ENCODE results near the gene SEPHS1. TPM values are rescaled to one million over a fixed set of nuclear protein-coding genes. Genes with fewer than 3 reads are reported as not detected.
"Not testable (repeated sequence)": the region's sequence is repeated elsewhere in the genome, so short reads cannot be mapped to it uniquely, and the experiment has no call there.

Gene SEPHS1
- total RNA-seq, 4 donors from 2014 or later = 28.9 to 41.3 (median 37.9) TPM

DNA sequence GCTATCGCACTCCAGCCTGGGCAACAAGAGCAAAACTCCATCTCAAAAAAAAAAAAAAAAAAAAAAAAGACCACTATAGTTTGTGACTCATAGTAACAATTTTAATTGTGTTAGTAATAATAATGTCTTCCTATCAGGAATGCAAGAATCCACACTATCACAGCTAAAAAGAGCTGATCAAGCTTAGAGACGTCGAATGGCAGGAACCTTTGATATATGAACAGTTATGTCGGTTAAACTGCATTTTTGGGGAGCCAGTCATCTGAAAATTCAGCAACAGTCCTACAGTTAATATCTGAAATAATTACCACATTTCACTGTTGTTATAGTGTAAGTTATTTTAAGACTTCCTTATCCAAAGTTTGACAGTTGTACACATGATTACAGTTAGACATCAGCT lies 57.0 kb downstream of the SEPHS1 start:
- DNase-seq (ENCODE audit: low spot score) (no peak), ATAC-seq (ENCODE audit: low FRiP score) (no peak)
- TF ChIP-seq, protein P1, sequence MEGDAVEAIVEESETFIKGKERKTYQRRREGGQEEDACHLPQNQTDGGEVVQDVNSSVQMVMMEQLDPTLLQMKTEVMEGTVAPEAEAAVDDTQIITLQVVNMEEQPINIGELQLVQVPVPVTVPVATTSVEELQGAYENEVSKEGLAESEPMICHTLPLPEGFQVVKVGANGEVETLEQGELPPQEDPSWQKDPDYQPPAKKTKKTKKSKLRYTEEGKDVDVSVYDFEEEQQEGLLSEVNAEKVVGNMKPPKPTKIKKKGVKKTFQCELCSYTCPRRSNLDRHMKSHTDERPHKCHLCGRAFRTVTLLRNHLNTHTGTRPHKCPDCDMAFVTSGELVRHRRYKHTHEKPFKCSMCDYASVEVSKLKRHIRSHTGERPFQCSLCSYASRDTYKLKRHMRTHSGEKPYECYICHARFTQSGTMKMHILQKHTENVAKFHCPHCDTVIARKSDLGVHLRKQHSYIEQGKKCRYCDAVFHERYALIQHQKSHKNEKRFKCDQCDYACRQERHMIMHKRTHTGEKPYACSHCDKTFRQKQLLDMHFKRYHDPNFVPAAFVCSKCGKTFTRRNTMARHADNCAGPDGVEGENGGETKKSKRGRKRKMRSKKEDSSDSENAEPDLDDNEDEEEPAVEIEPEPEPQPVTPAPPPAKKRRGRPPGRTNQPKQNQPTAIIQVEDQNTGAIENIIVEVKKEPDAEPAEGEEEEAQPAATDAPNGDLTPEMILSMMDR (IDR thresholded peaks at IDR 0.05) = no peak

DNA sequence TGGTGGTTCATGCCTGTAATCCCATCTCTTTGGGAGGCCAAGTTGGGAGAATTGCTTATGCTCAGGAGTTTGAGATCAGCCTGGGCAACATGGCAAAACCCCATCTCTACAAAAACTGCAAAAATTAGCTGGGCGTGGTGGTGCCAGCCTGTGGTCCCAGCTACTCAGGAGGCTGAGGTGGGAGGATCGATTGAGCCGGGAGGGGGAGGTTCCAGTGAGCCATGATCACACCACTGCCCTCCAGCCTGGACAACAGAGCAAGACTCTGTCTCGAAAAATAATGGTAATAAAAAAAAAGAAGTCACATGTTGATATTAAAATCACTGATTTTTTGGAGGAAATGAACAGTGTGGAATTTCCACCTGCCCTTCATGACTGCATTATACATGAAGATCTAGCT lies 64.0 kb downstream of the SEPHS1 start:
- ATAC-seq (ENCODE audit: low FRiP score) (no peak), DNase-seq (ENCODE audit: low spot score) (no peak)
- TF ChIP-seq, protein P1 (IDR thresholded peaks at IDR 0.05) = no peak

DNA sequence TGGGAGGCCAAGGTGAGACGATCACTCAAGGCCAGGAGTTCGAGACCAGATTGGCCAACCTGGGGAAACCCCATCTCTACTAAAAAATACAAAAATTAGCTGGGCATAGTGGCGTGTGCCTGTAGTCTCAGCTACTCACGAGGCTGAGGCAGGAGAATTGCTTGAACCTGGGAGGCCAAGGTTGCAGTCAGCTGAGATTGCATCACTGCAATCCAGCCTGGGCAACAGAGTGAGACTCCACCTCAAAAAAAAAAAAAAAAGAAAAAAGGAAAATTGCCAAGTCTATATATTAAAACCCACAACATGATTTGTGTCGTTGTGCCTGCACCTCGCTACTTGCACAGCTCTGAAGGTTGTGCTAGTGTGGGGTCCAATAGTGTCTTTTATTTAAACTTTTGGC lies 65.7 kb downstream of the SEPHS1 start:
- not testable (repeated sequence) for DNase-seq (ENCODE audit: low spot score); ATAC-seq (ENCODE audit: low FRiP score)

DNA sequence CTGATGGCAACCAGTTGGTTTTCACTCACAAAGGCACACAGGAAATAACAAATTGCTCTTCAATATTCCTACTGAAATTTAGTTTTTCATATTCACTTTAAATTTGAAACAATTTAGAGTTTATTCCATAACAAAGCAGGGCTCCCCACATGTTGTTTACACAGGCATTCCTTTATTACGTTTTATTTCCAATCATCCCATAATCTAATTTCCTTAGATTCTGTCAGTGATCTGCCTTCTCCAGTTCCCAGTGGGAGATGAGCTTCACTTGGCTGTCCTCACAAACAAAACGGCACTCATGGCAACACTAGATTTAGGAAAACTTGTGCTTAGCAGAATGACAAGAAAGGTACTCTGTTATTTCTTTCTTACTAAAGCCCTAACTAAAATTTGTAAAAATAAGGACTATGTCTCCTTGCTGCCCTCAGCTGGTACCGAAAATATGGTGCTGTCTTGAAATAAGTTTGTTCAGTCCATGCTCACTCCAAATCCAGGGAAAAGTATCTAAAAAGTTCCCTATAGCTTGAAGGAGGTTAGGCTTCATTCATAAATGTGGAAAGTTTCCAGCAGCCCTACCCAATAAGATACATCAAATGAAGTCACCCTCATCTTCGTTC lies 71.2 kb downstream of the SEPHS1 start:
- no peak for ATAC-seq (ENCODE audit: low FRiP score)
- DNase-seq (ENCODE audit: low spot score) = no peak
- TF ChIP-seq, protein P1 (IDR thresholded peaks at IDR 0.05) = no peak

DNA sequence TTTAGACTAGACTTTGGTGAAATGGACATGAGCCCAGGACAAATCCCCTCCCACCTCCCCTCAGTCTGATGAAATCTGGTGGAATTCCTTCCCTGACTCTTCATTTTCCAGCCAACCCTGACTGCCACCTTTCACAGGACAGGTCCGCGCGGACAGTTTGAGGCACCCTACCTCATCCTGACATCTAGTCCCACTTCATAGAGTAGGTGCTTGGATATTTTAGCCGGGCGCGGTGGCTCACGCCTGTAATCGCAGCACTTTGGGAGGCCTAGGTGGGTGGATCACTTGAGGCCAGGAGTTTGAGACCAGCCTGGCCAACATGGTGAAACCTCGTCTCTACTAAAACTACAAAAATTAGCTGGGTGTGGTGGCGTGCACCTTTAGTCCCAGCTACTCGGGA lies 71.9 kb downstream of the SEPHS1 start:
- ATAC-seq (ENCODE audit: low FRiP score); DNase-seq (ENCODE audit: low spot score): not testable (repeated sequence)

DNA sequence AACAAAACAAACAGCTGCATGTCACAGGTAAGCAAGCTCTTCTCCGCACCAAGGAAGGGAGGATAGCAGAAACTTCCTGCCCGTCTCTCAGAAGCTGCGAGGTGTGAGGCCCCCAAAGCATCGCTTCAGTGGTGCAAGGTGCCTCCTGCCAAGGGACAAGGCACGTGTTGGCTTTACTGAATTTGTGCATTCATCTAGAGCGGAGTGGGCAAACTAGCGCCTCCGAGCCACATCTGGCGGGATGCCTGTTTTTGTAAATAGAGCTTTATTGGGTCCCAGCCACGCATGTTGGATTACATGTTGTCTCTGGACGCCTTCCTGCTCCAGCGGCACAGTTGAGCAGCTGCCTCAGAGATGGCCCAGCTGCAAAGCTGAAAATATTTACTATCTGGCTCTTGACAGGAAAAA lies 75.9 kb downstream of the SEPHS1 start:
- DNase-seq (ENCODE audit: low spot score) = no peak
- TF ChIP-seq, protein P1 (IDR thresholded peaks at IDR 0.05) = no peak
- no peak for ATAC-seq (ENCODE audit: low FRiP score)

DNA sequence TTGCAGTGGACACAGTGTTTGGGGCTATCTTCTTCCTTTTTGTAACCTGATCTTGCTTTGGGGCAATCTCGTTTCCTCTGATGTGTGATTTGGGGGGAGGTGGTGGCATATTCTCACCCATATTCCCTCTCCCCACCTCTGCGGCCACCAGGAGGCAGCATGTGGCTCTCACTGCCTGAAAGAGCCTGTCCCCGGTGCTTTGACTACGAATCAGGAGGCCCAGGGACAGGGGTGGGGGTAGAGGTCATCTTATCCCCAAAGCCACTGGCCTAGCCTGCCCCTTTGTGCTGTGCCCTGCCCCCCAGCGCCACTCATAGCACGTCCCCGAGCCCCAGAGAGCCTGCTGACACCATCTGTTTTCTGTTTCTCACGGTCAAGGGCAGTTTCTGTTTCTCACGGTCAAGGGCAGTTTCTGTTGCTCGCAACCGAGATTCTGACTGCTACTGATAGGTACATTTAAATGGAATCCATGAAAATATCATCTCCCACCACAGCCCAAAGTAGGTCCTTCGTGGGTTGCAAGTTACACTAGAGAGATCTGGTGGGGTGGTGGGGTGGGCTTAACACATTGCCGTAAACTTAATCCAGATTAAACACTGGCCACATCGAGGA lies 76.4 kb downstream of the SEPHS1 start:
- ATAC-seq (ENCODE audit: low FRiP score) (no peak), DNase-seq (ENCODE audit: low spot score) (no peak)
- TF ChIP-seq, protein P1 (IDR thresholded peaks at IDR 0.05) = no peak

DNA sequence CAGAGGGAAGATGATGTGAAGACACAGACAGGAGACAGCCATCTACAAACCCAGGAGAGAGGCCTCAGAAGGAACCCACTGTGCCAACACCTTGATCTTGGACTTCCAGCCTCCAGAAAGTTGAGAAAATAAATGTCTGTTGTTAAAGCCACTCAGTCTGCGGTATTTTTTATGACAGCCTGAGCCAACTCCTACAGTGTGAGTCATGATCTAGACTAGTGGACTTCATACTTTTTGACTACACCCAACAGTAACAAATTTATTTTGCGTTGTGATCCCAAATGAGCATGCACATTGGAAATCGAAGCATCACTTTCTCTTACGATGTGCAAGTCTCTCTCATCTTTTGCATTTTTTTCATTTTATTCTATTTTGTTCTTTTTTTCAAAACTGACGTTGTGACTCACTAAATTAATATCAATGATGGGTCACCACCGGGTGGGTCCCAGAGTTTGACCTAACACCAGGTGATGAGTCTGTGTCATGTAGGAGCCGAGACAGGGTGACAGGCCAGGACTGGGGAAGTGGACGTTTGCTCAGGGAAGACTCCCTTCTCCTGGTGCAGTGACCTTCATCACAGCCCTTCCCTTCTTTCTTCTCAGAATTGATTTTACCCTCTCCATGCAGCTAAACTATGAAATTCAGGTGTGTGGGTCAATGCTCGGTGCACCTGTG lies 77.1 kb downstream of the SEPHS1 start:
- ATAC-seq (ENCODE audit: low FRiP score) = no peak
- no peak for DNase-seq (ENCODE audit: low spot score)
- TF ChIP-seq, protein P1 (IDR thresholded peaks at IDR 0.05) = no peak

All from omental fat pad (tissue), 4 donors.